Measurements from ENCODE around the gene CCDC120. TPM values are rescaled to one million over a fixed set of nuclear protein-coding genes. Genes with fewer than 3 reads are reported as not detected.

CCDC120 gene
- total and polyA plus RNA-seq, 2 donors from 2014 or later = 5.2 to 13.7 TPM

GRCh38 chrX:49042581-49043219, 16.1 kb upstream of the CCDC120 start:
- FAIRE-seq (no peak), DNase-seq (peak in 2 of 5 donors; percentile 19 to 82)
- TF ChIP-seq CTCF (IDR thresholded peaks at IDR 0.05; ENCODE audit: borderline replicate concordance, extremely low read depth, insufficient read depth) = no peak
- H3K9ac ChIP-seq (ENCODE audit: low read length in 3 of 3) = peak overlapping the region; percentile 52 to 90 (median 89)
- no peaks in the 10 kb centered on the region for H3K9me3 ChIP-seq (ENCODE audit: control insufficient read depth in 2 of 3, insufficient read depth in 1 of 3, low read length in 3 of 3)
- peak overlapping the region; percentile 64 to 86 (median 81) for H3K4me3 ChIP-seq (ENCODE audit: low read length in 3 of 3)
- H3K27me3 ChIP-seq (ENCODE audit: control insufficient read depth, insufficient read depth, low read length) = no peaks in the 10 kb centered on the region
- peaks cover 0 to 8% (median 0%) of the 10 kb centered on the region in 3 donors for H3K4me1 ChIP-seq (ENCODE audit: control insufficient read depth in 2 of 3, insufficient read depth in 2 of 3, low read depth in 1 of 3, low read length in 3 of 3)
- H3K27ac ChIP-seq (ENCODE audit: low read depth in 2 of 2, low read length in 2 of 2) = peak overlapping the region; percentile 94 to 97
- intact Hi-C loops (cut with DNase I) = no loop called here
- H3K36me3 ChIP-seq (ENCODE audit: control insufficient read depth in 2 of 3, insufficient read depth in 3 of 3, low read length in 3 of 3) = peaks cover under 1 to 6% (median 2%) of the 10 kb centered on the region in 3 donors

GRCh38 chrX:49043220-49043986, 15.4 kb upstream of the CCDC120 start, which contains the start of gene TFE3:
Gene TFE3 (minus strand): TSS chrX:49043357. CDS start chrX:49043226, 131 bp downstream.
- no peaks in the 10 kb centered on the region for H3K27me3 ChIP-seq (ENCODE audit: control insufficient read depth, insufficient read depth, low read length)
- no peaks in the 10 kb centered on the region for H3K9me3 ChIP-seq (ENCODE audit: control insufficient read depth in 2 of 3, insufficient read depth in 1 of 3, low read length in 3 of 3)
- FAIRE-seq = peak; percentile 99
- peak within 1 kb of the TSS; percentile 64 to 86 (median 81) for H3K4me3 ChIP-seq (ENCODE audit: low read length in 3 of 3)
- intact Hi-C loops (cut with DNase I) = no loop called here
- H3K27ac ChIP-seq (ENCODE audit: low read depth in 2 of 2, low read length in 2 of 2) = peak within 1 kb of the TSS; percentile 94 to 97
- H3K4me1 ChIP-seq (ENCODE audit: control insufficient read depth in 2 of 3, insufficient read depth in 2 of 3, low read depth in 1 of 3, low read length in 3 of 3) = peaks cover 0 to 8% (median 0%) of the 10 kb centered on the region in 3 donors
- peak within 1 kb of the TSS; percentile 52 to 90 (median 89) for H3K9ac ChIP-seq (ENCODE audit: low read length in 3 of 3)
- peak; percentile 99 for DNase-seq
- H3K36me3 ChIP-seq (ENCODE audit: control insufficient read depth in 2 of 3, insufficient read depth in 3 of 3, low read length in 3 of 3) = peaks cover 0 to 3% (median 0%) of the 10 kb centered on the region in 3 donors
- peak; percentile 60 for TF ChIP-seq CTCF (IDR thresholded peaks at IDR 0.05; ENCODE audit: borderline replicate concordance, extremely low read depth, insufficient read depth)

- H3K36me3 ChIP-seq (ENCODE audit: control insufficient read depth in 2 of 3, insufficient read depth in 3 of 3, low read length in 3 of 3) = peaks cover 0 to 2% (median 0%) of the 10 kb centered on the region in 3 donors
- no peaks in the 10 kb centered on the region for H3K9me3 ChIP-seq (ENCODE audit: control insufficient read depth in 2 of 3, insufficient read depth in 1 of 3, low read length in 3 of 3)
- FAIRE-seq (no peak), DNase-seq (no peak)
- H3K9ac ChIP-seq (ENCODE audit: low read length in 3 of 3) = peak overlapping the region in 1 of 3 donors; percentile 51
- peak overlapping the region; percentile 6 to 54 (median 38) for H3K4me3 ChIP-seq (ENCODE audit: low read length in 3 of 3)
- intact Hi-C loops (cut with DNase I) = no loop called here
- peak overlapping the region; percentile 69 to 74 for H3K27ac ChIP-seq (ENCODE audit: low read depth in 2 of 2, low read length in 2 of 2)
- no peaks in the 10 kb centered on the region for H3K27me3 ChIP-seq (ENCODE audit: control insufficient read depth, insufficient read depth, low read length)
- no peak for TF ChIP-seq CTCF (IDR thresholded peaks at IDR 0.05; ENCODE audit: borderline replicate concordance, extremely low read depth, insufficient read depth)
- peaks cover 0 to 8% (median 0%) of the 10 kb centered on the region in 3 donors for H3K4me1 ChIP-seq (ENCODE audit: control insufficient read depth in 2 of 3, insufficient read depth in 2 of 3, low read depth in 1 of 3, low read length in 3 of 3)
Measured at GRCh38 chrX:49043987-49044281, 14.9 kb upstream of the CCDC120 start.
